Tibial artery (tissue), 4 donors: Measurements from ENCODE around the gene EXTL1.
"Not testable (repeated sequence)": the region's sequence is repeated elsewhere in the genome, so short reads cannot be mapped to it uniquely, and the experiment has no call there.

Experiments
- DNase-seq, 2 donors: peaks; one replicate each; pipeline ENCODE4 v3.0.0-alpha.2; 2019
- H3K27ac ChIP-seq, 2 donors: fragments of 200-600 bp; sonication (generic) in 1 of 2; 1 replicate in 1 of 2; 2 replicates in 1 of 2; pipeline ENCODE4 v1.5.1; 2018 to 2019; ENCODE audit warnings: mild to moderate bottlenecking in 1 of 2
- H3K27me3 ChIP-seq, 2 donors: fragments of 200-600 bp; sonication (generic) in 1 of 2; one replicate each; pipeline versions ENCODE4 v1.5.1 to v1.6.0; 2016 to 2019
- H3K36me3 ChIP-seq, 3 donors: fragments of 200-600 bp; sonication (generic) in 2 of 3; one replicate each; pipeline ENCODE4 v1.5.1; 2016 to 2019; ENCODE audit warnings: mild to moderate bottlenecking in 2 of 3
- H3K4me1 ChIP-seq, 4 donors: fragments of 200-600 bp; sonication (generic) in 2 of 4; 1 replicate in 3 of 4; 2 replicates in 1 of 4; pipeline ENCODE4 v1.5.1; 2016 to 2019
- H3K4me3 ChIP-seq, 2 donors: fragments of 200-600 bp; sonication (generic) in 1 of 2; 1 replicate in 1 of 2; 2 replicates in 1 of 2; pipeline ENCODE4 v1.5.1; 2018 to 2019; ENCODE audit warnings: mild to moderate bottlenecking in 2 of 2
- H3K9me3 ChIP-seq, 3 donors: fragments of 200-600 bp; sonication (generic) in 1 of 3; one replicate each; pipeline ENCODE4 v1.5.1; 2016 to 2019
- CTCF ChIP-seq, 2 experiments: fragments of 200-600 bp in 1 of 2; fragments of 450-650 bp in 1 of 2; IDR thresholded peaks; one replicate each; pipeline ENCODE4 v1.5.1; 2017 to 2019; ENCODE audit warnings: antibody characterized with exemption in 2 of 2, mild to moderate bottlenecking in 1 of 2, moderate library complexity in 1 of 2
- intact Hi-C: fragments of 100-400 bp; cut with DNase I; formaldehyde crosslinking; loops from one replicate; pipeline ENCODE4 v1.15.0; 2023; ENCODE audit warnings: low total_unique reads

EXTL1 gene

GRCh38 chr1:25979210-25979609 lies 42.4 kb upstream of the EXTL1 start:
- Histone ChIP-seq H3K27ac (no peak overlapping the region), H3K4me3 (no peak overlapping the region), H3K36me3 (peaks cover 55 to 84% (median 62%) of the 10 kb centered on the region in 3 donors), H3K4me1 (no peaks in the 10 kb centered on the region), H3K9me3 (no peaks in the 10 kb centered on the region), H3K27me3 (no peaks in the 10 kb centered on the region)
- DNase-seq: no peak
- intact Hi-C loops: no loop called here
- TF ChIP-seq CTCF (IDR thresholded peaks at IDR 0.05): no peak

- H3K9me3 ChIP-seq: no peaks in the 10 kb centered on the region
- no peak overlapping the region for H3K27ac ChIP-seq
- DNase-seq: no peak
- peaks cover 35 to 90% (median 48%) of the 10 kb centered on the region in 3 donors for H3K36me3 ChIP-seq
- intact Hi-C loops: no loop called here
- H3K27me3 ChIP-seq: no peaks in the 10 kb centered on the region
- TF ChIP-seq CTCF (IDR thresholded peaks at IDR 0.05): no peak
- H3K4me3 ChIP-seq: no peak overlapping the region
- no peaks in the 10 kb centered on the region for H3K4me1 ChIP-seq
Observed at GRCh38 chr1:25985171-25985570, 36.4 kb upstream of the EXTL1 start.

- TF ChIP-seq CTCF (IDR thresholded peaks at IDR 0.05): no peak
Observed at GRCh38 chr1:25985670-25986069, 35.9 kb upstream of the EXTL1 start.

GRCh38 chr1:25986773-25987172 lies 34.8 kb upstream of the EXTL1 start:
- DNase-seq, H3K4me3 ChIP-seq, intact Hi-C loops, H3K27me3 ChIP-seq, H3K4me1 ChIP-seq, H3K27ac ChIP-seq, H3K9me3 ChIP-seq: not testable (repeated sequence)
- peaks cover 24 to 85% (median 36%) of the 10 kb centered on the region in 3 donors for H3K36me3 ChIP-seq

More at GRCh38 chr1:25985670-25986069, 35.9 kb upstream of the EXTL1 start:
- Histone ChIP-seq H3K27me3 (no peaks in the 10 kb centered on the region), H3K36me3 (peaks cover 33 to 94% (median 48%) of the 10 kb centered on the region in 3 donors), H3K9me3 (no peaks in the 10 kb centered on the region), H3K27ac (no peak overlapping the region), H3K4me1 (no peaks in the 10 kb centered on the region), H3K4me3 (no peak overlapping the region)
- no peak for DNase-seq
- intact Hi-C loops: no loop called here

GRCh38 chr1:25987951-25988350 lies 33.6 kb upstream of the EXTL1 start:
- Histone ChIP-seq H3K9me3 (no peaks in the 10 kb centered on the region), H3K4me3 (no peak overlapping the region), H3K27me3 (no peaks in the 10 kb centered on the region), H3K36me3 (peaks cover 12 to 74% (median 25%) of the 10 kb centered on the region in 3 donors), H3K4me1 (no peaks in the 10 kb centered on the region), H3K27ac (no peak overlapping the region)
- intact Hi-C loops: no loop called here
- no peak for TF ChIP-seq CTCF (IDR thresholded peaks at IDR 0.05)
- DNase-seq: no peak

GRCh38 chr1:25989440-25990234 lies 31.9 kb upstream of the EXTL1 start:
- Histone ChIP-seq H3K4me1 (no peaks in the 10 kb centered on the region), H3K27ac (no peak overlapping the region)
- intact Hi-C loops: loop anchor here (10.0 kb wide), 1 partner anchor 375 kb away; the partner anchor contains the start of gene MAN1C1

More at GRCh38 chr1:25989440-25990234, 31.9 kb upstream of the EXTL1 start:
- no peak for TF ChIP-seq CTCF (IDR thresholded peaks at IDR 0.05)
- Histone ChIP-seq H3K4me3 (no peak overlapping the region), H3K36me3 (peaks cover 7 to 57% (median 10%) of the 10 kb centered on the region in 3 donors), H3K27me3 (no peaks in the 10 kb centered on the region), H3K9me3 (no peaks in the 10 kb centered on the region)
- DNase-seq: no peak
